ENCODE measurements around the gene VPS8.

The VPS8 gene

GRCh38 chr3:184868477-184868876 lies 56.5 kb downstream of the VPS8 start:
- Histone ChIP-seq H3K79me2 (ENCODE audit: insufficient read depth, low read length) (no peaks in the 10 kb centered on the region), H3K9me2 (ENCODE audit: low read depth, low read length) (no peaks in the 10 kb centered on the region), H3K4me2 (ENCODE audit: low read length) (no peak overlapping the region), H3K27me3 (ENCODE audit: insufficient read depth, low read length) (no peaks in the 10 kb centered on the region), H3K9me3 (ENCODE audit: low read length) (no peaks in the 10 kb centered on the region), H3K9ac (ENCODE audit: low read length) (no peak overlapping the region), H4K20me1 (ENCODE audit: insufficient read depth, low read length) (no peaks in the 10 kb centered on the region), H3K27ac (ENCODE audit: low read depth, low read length, poor library complexity, severe bottlenecking) (no peak overlapping the region), H2AFZ (ENCODE audit: low read length) (no peak overlapping the region), H3F3A (ENCODE audit: insufficient read depth, low read length) (no peaks in the 10 kb centered on the region), H3K36me3 (ENCODE audit: insufficient read depth, low read length) (peaks cover 62% of the 10 kb centered on the region), H3K4me1 (ENCODE audit: insufficient read depth, low read length, severe bottlenecking) (no peaks in the 10 kb centered on the region), H3K4me3 (ENCODE audit: low read depth, low read length, poor library complexity, severe bottlenecking) (no peak overlapping the region)
- TF ChIP-seq EZH2 (IDR thresholded peaks at IDR 0.05; ENCODE audit: borderline replicate concordance, low read length) (no peak), CTCF (IDR thresholded peaks at IDR 0.05; ENCODE audit: low read length) (no peak)

GRCh38 chr3:184872200-184872599 lies 60.2 kb downstream of the VPS8 start:
- Histone ChIP-seq H3K4me2 (ENCODE audit: low read length) (no peak overlapping the region), H3K4me3 (ENCODE audit: low read depth, low read length, poor library complexity, severe bottlenecking) (no peak overlapping the region), H3K9me2 (ENCODE audit: low read depth, low read length) (no peaks in the 10 kb centered on the region), H3K36me3 (ENCODE audit: insufficient read depth, low read length) (peaks cover 35% of the 10 kb centered on the region; the same call in 1 of the 2 replicates), H3K27me3 (ENCODE audit: insufficient read depth, low read length) (no peaks in the 10 kb centered on the region), H3K9ac (ENCODE audit: low read length) (no peak overlapping the region), H4K20me1 (ENCODE audit: insufficient read depth, low read length) (no peaks in the 10 kb centered on the region), H3K4me1 (ENCODE audit: insufficient read depth, low read length, severe bottlenecking) (no peaks in the 10 kb centered on the region), H3K9me3 (ENCODE audit: low read length) (no peaks in the 10 kb centered on the region), H2AFZ (ENCODE audit: low read length) (no peak overlapping the region), H3K27ac (ENCODE audit: low read depth, low read length, poor library complexity, severe bottlenecking) (no peak overlapping the region), H3K79me2 (ENCODE audit: insufficient read depth, low read length) (no peaks in the 10 kb centered on the region), H3F3A (ENCODE audit: insufficient read depth, low read length) (no peaks in the 10 kb centered on the region)
- no peak for TF ChIP-seq EZH2 (IDR thresholded peaks at IDR 0.05; ENCODE audit: borderline replicate concordance, low read length)
- TF ChIP-seq CTCF (IDR thresholded peaks at IDR 0.05; ENCODE audit: low read length): no peak

- H3K36me3 ChIP-seq (ENCODE audit: insufficient read depth, low read length): peaks cover 27% of the 10 kb centered on the region; the same call in 1 of the 2 replicates
- TF ChIP-seq EZH2 (IDR thresholded peaks at IDR 0.05; ENCODE audit: borderline replicate concordance, low read length): no peak
- no peak for TF ChIP-seq CTCF (IDR thresholded peaks at IDR 0.05; ENCODE audit: low read length)
These were observed 61.2 kb downstream of the VPS8 start for GRCh38 chr3:184873141-184873540.

More at GRCh38 chr3:184873141-184873540, 61.2 kb downstream of the VPS8 start:
- no peaks in the 10 kb centered on the region for H4K20me1 ChIP-seq (ENCODE audit: insufficient read depth, low read length)
- no peak overlapping the region for H2AFZ ChIP-seq (ENCODE audit: low read length)
- no peaks in the 10 kb centered on the region for H3K9me3 ChIP-seq (ENCODE audit: low read length)
- no peaks in the 10 kb centered on the region for H3K27me3 ChIP-seq (ENCODE audit: insufficient read depth, low read length)
- H3K79me2 ChIP-seq (ENCODE audit: insufficient read depth, low read length): no peaks in the 10 kb centered on the region
- H3K4me2 ChIP-seq (ENCODE audit: low read length): no peak overlapping the region
- no peaks in the 10 kb centered on the region for H3F3A ChIP-seq (ENCODE audit: insufficient read depth, low read length)
- no peaks in the 10 kb centered on the region for H3K4me1 ChIP-seq (ENCODE audit: insufficient read depth, low read length, severe bottlenecking)
- no peak overlapping the region for H3K9ac ChIP-seq (ENCODE audit: low read length)
- H3K9me2 ChIP-seq (ENCODE audit: low read depth, low read length): no peaks in the 10 kb centered on the region
- no peak overlapping the region for H3K27ac ChIP-seq (ENCODE audit: low read depth, low read length, poor library complexity, severe bottlenecking)
- H3K4me3 ChIP-seq (ENCODE audit: low read depth, low read length, poor library complexity, severe bottlenecking): no peak overlapping the region

Measured in OCI-LY1 (cell line).